H9 (cell line): ENCODE measurements around the gene EPO. TPM values are rescaled to one million over a fixed set of nuclear protein-coding genes. Genes with fewer than 3 reads are reported as not detected.
A peak's percentile ranks its signal among the peaks of the same experiment; 100 is the strongest.

Source experiments
- DNase-seq: peaks from one replicate; pipeline ENCODE4 v3.0.0-alpha.2; 2017
- H2AFZ ChIP-seq: one replicate; pipeline ENCODE4 v1.6.1; 2013; ENCODE audit warnings: mild to moderate bottlenecking, low read length, control low read depth, moderate library complexity
- H2AK5ac ChIP-seq: 2 replicates; pipeline ENCODE4 v1.6.1; 2013; ENCODE audit warnings: low read length, control low read depth, mixed read lengths; ENCODE audit not compliant: insufficient read length
- H2BK120ac ChIP-seq: one replicate; pipeline ENCODE4 v1.6.1; 2013; ENCODE audit warnings: low read depth, mild to moderate bottlenecking, low read length, control low read depth, inconsistent platforms; ENCODE audit not compliant: poor library complexity, severe bottlenecking
- H2BK12ac ChIP-seq: 2 replicates; pipeline ENCODE4 v1.6.1; 2013; ENCODE audit warnings: low read length, control low read depth, mixed read lengths, low read depth; ENCODE audit not compliant: insufficient read length
- H2BK15ac ChIP-seq: 2 replicates; pipeline ENCODE4 v1.6.1; 2013; ENCODE audit warnings: low read depth, low read length, control low read depth
- H2BK20ac ChIP-seq: one replicate; pipeline ENCODE4 v1.6.1; 2013; ENCODE audit warnings: low read depth, mild to moderate bottlenecking, low read length, control low read depth, inconsistent platforms; ENCODE audit not compliant: poor library complexity, severe bottlenecking
- H2BK5ac ChIP-seq: 2 replicates; pipeline ENCODE4 v1.6.1; 2013; ENCODE audit warnings: low read length, control low read depth, mixed read lengths; ENCODE audit not compliant: insufficient read length
- H3K14ac ChIP-seq: 2 replicates; pipeline ENCODE4 v1.6.1; 2013; ENCODE audit warnings: low read length, control low read depth; ENCODE audit not compliant: insufficient read depth
- H3K18ac ChIP-seq: 2 replicates; pipeline ENCODE4 v1.6.1; 2013; ENCODE audit warnings: low read depth, mild to moderate bottlenecking, mixed read lengths, low read length, control low read depth; ENCODE audit not compliant: insufficient read length
- H3K23ac ChIP-seq: 2 replicates; pipeline ENCODE4 v1.6.1; 2013; ENCODE audit warnings: low read length, control low read depth, mixed read lengths, low read depth; ENCODE audit not compliant: insufficient read length
- H3K23me2 ChIP-seq: 2 replicates; pipeline ENCODE4 v1.6.1; 2013; ENCODE audit warnings: low read depth, mild to moderate bottlenecking, mixed read lengths, low read length, control low read depth; ENCODE audit not compliant: insufficient read length, poor library complexity, severe bottlenecking
- H3K27ac ChIP-seq: 2 replicates; pipeline ENCODE4 v1.5.1; 2013; ENCODE audit warnings: low read length, control low read depth, mixed read lengths, low read depth; ENCODE audit not compliant: insufficient read length
- H3K27me3 ChIP-seq: 2 replicates; pipeline ENCODE4 v1.6.1; 2013; ENCODE audit warnings: low read length, control low read depth, inconsistent platforms; ENCODE audit not compliant: insufficient read depth
- H3K4ac ChIP-seq: 2 replicates; pipeline ENCODE4 v1.6.1; 2013; ENCODE audit warnings: low read depth, mild to moderate bottlenecking, control low read depth, inconsistent platforms, low read length, moderate library complexity
- H3K4me1 ChIP-seq: 2 replicates; pipeline ENCODE4 v1.6.1; 2013; ENCODE audit warnings: low read length, control low read depth, inconsistent platforms; ENCODE audit not compliant: insufficient read depth
- H3K4me2 ChIP-seq: 2 replicates; pipeline ENCODE4 v1.6.1; 2013; ENCODE audit warnings: low read length, control low read depth, mixed read lengths; ENCODE audit not compliant: insufficient read length, insufficient read depth
- H3K56ac ChIP-seq: 2 replicates; pipeline ENCODE4 v1.6.1; 2013; ENCODE audit warnings: low read depth, mild to moderate bottlenecking, mixed read lengths, low read length, control low read depth; ENCODE audit not compliant: insufficient read length
- H3K79me1 ChIP-seq: 2 replicates; pipeline ENCODE4 v1.6.1; 2013; ENCODE audit warnings: low read depth, mild to moderate bottlenecking, moderate library complexity, low read length, control low read depth, inconsistent platforms; ENCODE audit not compliant: insufficient read depth, poor library complexity, severe bottlenecking
- H3K79me2 ChIP-seq: 2 replicates; pipeline ENCODE4 v1.6.1; 2013; ENCODE audit warnings: low read length, control low read depth, inconsistent platforms; ENCODE audit not compliant: insufficient read depth
- H3K9ac ChIP-seq: 2 replicates; pipeline ENCODE4 v1.6.1; 2013; ENCODE audit warnings: low read length, control low read depth, mixed read lengths; ENCODE audit not compliant: insufficient read length; ENCODE audit errors: extremely low read depth
- H3K9me3 ChIP-seq: one replicate; pipeline ENCODE4 v1.6.1; 2013; ENCODE audit warnings: low read depth, low read length, inconsistent platforms; ENCODE audit not compliant: control insufficient read depth
- H3T11ph ChIP-seq: one replicate; pipeline ENCODE4 v1.6.1; 2013; ENCODE audit warnings: mild to moderate bottlenecking, low read length, control low read depth, inconsistent platforms
- H4K20me1 ChIP-seq: one replicate; pipeline ENCODE4 v1.6.1; 2013; ENCODE audit not compliant: control insufficient read depth, insufficient read length, insufficient read depth
- H4K5ac ChIP-seq: 2 replicates; pipeline ENCODE4 v1.6.1; 2013; ENCODE audit warnings: low read depth, mild to moderate bottlenecking, mixed read lengths, low read length, control low read depth; ENCODE audit not compliant: insufficient read length
- H4K8ac ChIP-seq: replicated peaks from 2 replicates; pipeline ENCODE4 v1.6.1; 2013; ENCODE audit warnings: low read length, control low read depth, mixed read lengths, low read depth; ENCODE audit not compliant: insufficient read length
- H4K91ac ChIP-seq: 2 replicates; pipeline ENCODE4 v1.6.1; 2013; ENCODE audit warnings: low read depth, mild to moderate bottlenecking, moderate library complexity, mixed read lengths, low read length, control low read depth; ENCODE audit not compliant: insufficient read length
- H3K27ac Mint-ChIP-seq, 3 experiments: 2 replicates in 2 of 3; 3 replicates in 1 of 3; pipeline ENCODE4 v1.8.0; 2020 to 2021; ENCODE audit warnings: mixed read lengths in 3 of 3, mild to moderate bottlenecking in 1 of 3, moderate library complexity in 1 of 3
- H3K27me3 Mint-ChIP-seq: 2 replicates; pipeline ENCODE4 v1.8.0; 2021; ENCODE audit warnings: low read depth, mild to moderate bottlenecking, moderate library complexity, mixed read lengths
- H3K36me3 Mint-ChIP-seq, 3 experiments: 2 replicates in 2 of 3; 3 replicates in 1 of 3; pipeline ENCODE4 v1.8.0; 2020 to 2021; ENCODE audit warnings: low read depth in 3 of 3, mixed read lengths in 3 of 3; ENCODE audit not compliant: insufficient read depth in 1 of 3
- H3K4me1 Mint-ChIP-seq, 2 experiments: 2 replicates each; pipeline ENCODE4 v1.8.0; 2020; ENCODE audit warnings: mixed read lengths in 2 of 2
- H3K4me3 Mint-ChIP-seq, 2 experiments: 2 replicates in 1 of 2; 3 replicates in 1 of 2; pipeline ENCODE4 v1.8.0; 2020 to 2021; ENCODE audit warnings: mild to moderate bottlenecking in 2 of 2, mixed read lengths in 2 of 2, moderate library complexity in 1 of 2
- H3K9me3 Mint-ChIP-seq, 2 experiments: 2 replicates in 1 of 2; 3 replicates in 1 of 2; pipeline ENCODE4 v1.8.0; 2020; ENCODE audit warnings: mild to moderate bottlenecking in 2 of 2, mixed read lengths in 2 of 2, moderate library complexity in 1 of 2
- WGBS: extraction: QIAGEN DNeasy Blood & Tissue Kit; methylation state at CpG from one replicate; pipeline ENCODE4 v1.1.7; 2013; ENCODE audit warnings: missing lambda C conversion rate, low lambda C conversion rate, mixed read lengths; ENCODE audit not compliant: insufficient read length; ENCODE audit errors: extremely low coverage; 5-methylcytosine and 5-hydroxymethylcytosine counted together
- total RNA-seq: library from RNA; stranded (reverse); gene quantifications from 2 replicates; pipeline ENCODE4 v1.2.1, GENCODE V29; 2021
- TF ChIP-seq, protein P1 (sequence below): fragments of 200-600 bp; sonication (generic); conservative IDR thresholded peaks from 3 replicates; pipeline ENCODE4 v1.8.0; 2021; ENCODE audit warnings: antibody characterized with exemption, mild to moderate bottlenecking

The EPO gene
- total RNA-seq, 1 experiment from 2014 or later = 0.44 TPM

DNA sequence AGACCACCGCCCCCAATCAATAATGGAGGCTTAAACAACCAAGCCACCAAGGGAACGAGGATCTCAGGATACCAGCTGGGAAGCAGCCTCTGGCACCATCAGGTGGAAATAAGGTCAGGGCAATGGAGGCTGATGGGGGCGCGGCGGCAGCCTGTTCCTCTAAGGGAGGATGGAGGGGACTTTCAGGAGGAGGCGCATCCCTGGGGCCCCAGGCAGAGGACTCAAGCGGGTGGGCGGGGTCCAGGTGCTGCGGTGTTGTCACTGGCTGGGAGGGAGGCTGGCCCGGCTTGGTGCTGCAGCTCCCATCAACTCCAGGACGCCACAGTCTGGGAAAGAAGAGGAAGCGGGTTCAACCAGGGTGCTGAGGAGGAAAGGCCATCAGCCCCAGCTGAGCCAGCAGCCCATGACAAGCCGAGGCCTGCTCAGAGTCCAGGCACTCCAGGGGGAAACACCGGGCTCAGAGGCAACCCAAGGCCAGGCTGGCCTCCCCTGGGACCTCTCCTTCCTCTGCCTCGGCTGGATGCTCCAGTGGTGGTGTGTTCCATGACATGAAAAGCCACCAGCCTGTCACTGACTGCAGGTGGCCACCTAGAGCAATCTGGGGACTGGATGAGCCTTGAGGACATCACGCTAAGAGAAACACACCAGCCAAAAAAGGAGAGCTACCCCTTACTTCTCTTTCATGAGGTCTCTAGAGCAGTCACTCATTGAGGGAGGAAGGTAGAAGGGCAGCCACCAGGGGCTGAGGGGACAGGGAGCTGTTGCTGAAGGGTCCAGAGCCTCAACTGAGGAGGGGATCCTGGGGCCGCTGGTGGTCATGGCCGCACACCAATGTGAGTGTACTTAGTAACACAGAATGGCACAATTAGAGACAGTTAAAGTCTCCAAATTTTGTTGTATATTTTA, 30.8 kb upstream of the EPO start:
- peaks cover 33 to 60% (median 57%) of the 10 kb centered on the region in 3 experiments for H3K36me3 Mint-ChIP-seq
- no peak overlapping the region for H3K18ac ChIP-seq

More for the DNA sequence above, 30.8 kb upstream of the EPO start:
- peak overlapping the region; percentile 44 to 93 (median 75); a peak in 5 of 7 replicates for H3K27ac Mint-ChIP-seq
- H3T11ph ChIP-seq = no peak overlapping the region
- H2AK5ac ChIP-seq = no peak overlapping the region
- peaks cover 5% of the 10 kb centered on the region for H3K79me1 ChIP-seq
- H3K27me3 Mint-ChIP-seq = peaks cover 2% of the 10 kb centered on the region; the same call in 1 of the 2 replicates
- H3K4me2 ChIP-seq = no peak overlapping the region
- no peak overlapping the region for H2BK5ac ChIP-seq
- H4K8ac ChIP-seq = no peak overlapping the region
- H4K5ac ChIP-seq = no peak overlapping the region
- H3K9me3 ChIP-seq = no peaks in the 10 kb centered on the region
- H3K14ac ChIP-seq = no peak overlapping the region
- H3K56ac ChIP-seq = no peak overlapping the region
- H2BK120ac ChIP-seq = no peak overlapping the region
- DNase-seq = peak; percentile 41
- H4K20me1 ChIP-seq = no peaks in the 10 kb centered on the region
- H3K4me1 ChIP-seq = 0 out of 2 replicates have a peak, but pooled peaks cover 5% of the 10 kb centered on the region
- no peak overlapping the region for H3K4me3 Mint-ChIP-seq
- H2BK15ac ChIP-seq = no peak overlapping the region
- peaks cover 12% of the 10 kb centered on the region for H3K23me2 ChIP-seq
- H3K27ac ChIP-seq = no peak overlapping the region
- no peak overlapping the region for H4K91ac ChIP-seq
- no peak overlapping the region for H2BK20ac ChIP-seq
- no peaks in the 10 kb centered on the region for H3K27me3 ChIP-seq
- H3K79me2 ChIP-seq = peaks cover 30% of the 10 kb centered on the region; the same call in 1 of the 2 replicates
- no peak overlapping the region for H3K23ac ChIP-seq
- no peak overlapping the region for H3K4ac ChIP-seq
- no CpG with 5 or more reads among the region's 18 CpGs for WGBS
- no peak overlapping the region for H2BK12ac ChIP-seq
- H2AFZ ChIP-seq = no peak overlapping the region
- peaks cover 22 to 30% of the 10 kb centered on the region in 2 experiments for H3K4me1 Mint-ChIP-seq
- no peaks in the 10 kb centered on the region for H3K9me3 Mint-ChIP-seq
- TF ChIP-seq, protein P1, sequence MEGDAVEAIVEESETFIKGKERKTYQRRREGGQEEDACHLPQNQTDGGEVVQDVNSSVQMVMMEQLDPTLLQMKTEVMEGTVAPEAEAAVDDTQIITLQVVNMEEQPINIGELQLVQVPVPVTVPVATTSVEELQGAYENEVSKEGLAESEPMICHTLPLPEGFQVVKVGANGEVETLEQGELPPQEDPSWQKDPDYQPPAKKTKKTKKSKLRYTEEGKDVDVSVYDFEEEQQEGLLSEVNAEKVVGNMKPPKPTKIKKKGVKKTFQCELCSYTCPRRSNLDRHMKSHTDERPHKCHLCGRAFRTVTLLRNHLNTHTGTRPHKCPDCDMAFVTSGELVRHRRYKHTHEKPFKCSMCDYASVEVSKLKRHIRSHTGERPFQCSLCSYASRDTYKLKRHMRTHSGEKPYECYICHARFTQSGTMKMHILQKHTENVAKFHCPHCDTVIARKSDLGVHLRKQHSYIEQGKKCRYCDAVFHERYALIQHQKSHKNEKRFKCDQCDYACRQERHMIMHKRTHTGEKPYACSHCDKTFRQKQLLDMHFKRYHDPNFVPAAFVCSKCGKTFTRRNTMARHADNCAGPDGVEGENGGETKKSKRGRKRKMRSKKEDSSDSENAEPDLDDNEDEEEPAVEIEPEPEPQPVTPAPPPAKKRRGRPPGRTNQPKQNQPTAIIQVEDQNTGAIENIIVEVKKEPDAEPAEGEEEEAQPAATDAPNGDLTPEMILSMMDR = no peak; the same call in 2 of the 3 replicates
- no peak overlapping the region for H3K9ac ChIP-seq
